HPDE6-E6E7 (cell line): ENCODE measurements around the gene XRCC5.
A peak's percentile ranks its signal among the peaks of the same experiment; 100 is the strongest.

Experiments used
- DNase-seq: peaks from one replicate; pipeline ENCODE4 v3.0.0; 2011; ENCODE audit warnings: missing footprints; ENCODE audit errors: extremely low spot score

XRCC5 gene

GRCh38 chr2:216156822-216157221 lies 47.7 kb downstream of the XRCC5 start:
- DNase-seq = no peak

GRCh38 chr2:216159144-216159543 lies 50.0 kb downstream of the XRCC5 start:
- no peak for DNase-seq

- DNase-seq = no peak
Observed at GRCh38 chr2:216159646-216160045, 50.5 kb downstream of the XRCC5 start.

- no peak for DNase-seq
Observed at GRCh38 chr2:216160786-216161185, 51.6 kb downstream of the XRCC5 start.

- no peak for DNase-seq
Observed at GRCh38 chr2:216161967-216162366, 52.8 kb downstream of the XRCC5 start.

GRCh38 chr2:216163518-216163917 lies 54.4 kb downstream of the XRCC5 start:
- DNase-seq = no peak

DNA sequence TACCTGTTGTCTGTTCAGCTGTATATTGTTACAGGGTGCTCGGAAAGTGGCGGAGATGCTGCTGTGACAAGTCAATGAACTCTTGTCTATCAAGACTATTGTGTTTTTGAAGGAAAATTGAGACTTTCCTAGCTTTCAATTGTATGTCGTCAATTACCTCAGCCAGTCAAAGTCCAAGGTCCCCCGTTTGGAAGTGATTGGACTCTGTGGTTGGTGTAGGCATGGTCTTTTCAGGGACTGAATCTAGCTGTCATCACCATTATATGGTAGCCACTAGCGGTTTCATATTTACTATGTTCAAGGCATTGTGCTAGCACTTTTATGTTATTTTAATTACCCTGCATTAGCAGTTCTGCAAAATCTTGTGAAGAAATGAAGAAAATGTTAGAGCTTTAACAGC lies 54.9 kb downstream of the XRCC5 start:
- no peak for DNase-seq

GRCh38 chr2:216164576-216164975 lies 55.4 kb downstream of the XRCC5 start:
- no peak for DNase-seq

- DNase-seq = no peak
Observed at GRCh38 chr2:216165711-216166110, 56.6 kb downstream of the XRCC5 start.

DNA sequence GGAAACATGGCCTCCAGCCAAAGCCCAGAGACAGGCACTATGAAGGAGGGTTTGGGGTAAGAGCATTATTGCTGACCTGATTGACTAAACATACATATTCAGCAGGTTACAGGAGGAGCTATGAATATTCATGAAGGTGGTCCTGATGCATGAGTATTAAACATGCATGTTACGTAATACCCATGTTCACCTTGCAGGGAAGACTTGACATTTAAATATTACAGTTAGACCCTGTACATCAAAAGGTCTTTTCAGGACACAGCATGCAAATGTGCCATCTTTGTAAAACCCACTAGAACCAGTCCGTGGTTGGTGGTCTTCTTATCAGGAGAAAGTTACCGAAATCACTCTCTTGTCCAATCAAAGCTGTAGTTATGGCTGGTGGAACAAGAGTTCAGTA lies 59.9 kb downstream of the XRCC5 start:
- no peak for DNase-seq

- no peak for DNase-seq
Observed at GRCh38 chr2:216170076-216170763, 61.1 kb downstream of the XRCC5 start.

GRCh38 chr2:216171011-216171410 lies 61.9 kb downstream of the XRCC5 start:
- DNase-seq = no peak

GRCh38 chr2:216172493-216172892 lies 63.3 kb downstream of the XRCC5 start:
- no peak for DNase-seq

DNA sequence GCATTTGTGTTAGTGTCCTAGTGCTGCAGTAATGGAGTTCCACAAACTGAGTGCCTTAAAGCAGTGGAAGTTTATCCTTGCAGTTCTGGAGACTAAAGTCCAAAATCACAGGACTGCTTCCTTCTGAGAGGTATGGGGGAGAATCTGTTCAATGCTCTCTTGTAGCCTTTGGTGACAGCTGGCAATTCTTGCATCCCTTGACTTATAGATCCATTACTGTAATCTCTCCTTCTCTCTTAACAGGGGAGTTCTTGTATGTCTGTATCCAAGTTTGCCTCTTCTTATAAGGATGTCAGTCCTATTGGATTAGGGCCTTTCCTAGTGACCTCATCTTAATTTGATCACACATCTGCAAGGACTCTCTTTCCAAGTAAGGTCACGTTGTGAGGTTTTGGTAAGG lies 69.9 kb downstream of the XRCC5 start:
- DNase-seq = no peak

DNA sequence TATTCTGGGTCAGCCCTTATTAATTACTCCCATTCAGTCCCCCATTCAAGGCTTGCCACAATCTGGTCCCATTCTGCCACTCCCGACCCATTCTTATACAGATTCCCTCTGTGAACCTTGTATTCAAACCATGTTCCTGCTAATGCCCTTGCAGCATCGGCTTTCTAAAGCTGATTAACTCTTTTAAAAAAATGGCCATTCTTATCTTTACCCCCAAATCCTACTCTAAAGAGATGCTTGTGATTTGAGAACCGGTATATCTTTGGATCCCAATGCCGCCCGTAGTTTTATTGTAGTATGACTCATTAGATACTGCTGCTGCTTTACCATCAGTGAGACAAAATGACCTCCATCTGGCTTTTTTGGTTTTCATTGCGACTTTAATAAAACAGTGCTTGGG lies 72.2 kb downstream of the XRCC5 start:
- no peak for DNase-seq

GRCh38 chr2:216181953-216182461 lies 72.9 kb downstream of the XRCC5 start:
- no peak for DNase-seq

DNA sequence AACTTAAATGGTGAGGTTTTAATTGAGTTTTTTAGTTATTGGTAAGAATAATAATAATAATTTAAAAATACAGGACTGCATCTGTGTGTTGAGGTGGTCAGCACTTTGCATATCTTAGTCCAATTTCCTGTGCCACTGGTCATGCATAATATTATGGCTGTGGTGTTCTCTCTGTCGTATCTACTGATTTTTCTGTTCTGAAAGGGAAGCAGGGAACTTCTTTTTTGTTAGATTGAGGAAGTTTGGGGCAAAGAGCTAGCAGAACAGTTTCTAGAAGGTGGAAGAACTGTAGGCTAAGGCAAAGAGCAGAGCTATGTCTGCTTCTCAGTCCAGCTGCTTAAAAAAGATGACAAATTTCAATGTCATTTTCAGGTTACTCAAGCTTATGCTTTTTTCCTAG lies 74.3 kb downstream of the XRCC5 start:
- DNase-seq = no peak

GRCh38 chr2:216188559-216188850 lies 79.4 kb downstream of the XRCC5 start:
- DNase-seq = no peak

DNA sequence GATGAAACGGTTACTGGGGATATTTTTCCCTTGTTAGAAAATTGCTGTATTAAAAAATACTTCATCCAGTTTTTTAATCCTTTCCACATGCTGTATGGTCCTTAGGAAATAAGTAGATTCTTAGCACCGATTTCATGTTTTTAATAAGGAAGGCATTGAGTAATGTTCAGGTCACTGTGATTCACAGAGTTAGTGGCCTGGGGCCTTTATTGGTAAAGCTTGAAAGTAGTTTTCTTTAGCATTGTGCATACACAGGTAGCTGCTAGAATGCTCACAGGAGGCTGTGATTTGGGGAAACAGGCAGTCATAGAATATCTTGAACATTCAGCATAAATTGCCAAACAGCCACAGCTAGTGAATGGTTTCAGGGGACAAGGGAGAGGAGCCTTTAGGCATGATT lies 79.8 kb downstream of the XRCC5 start:
- peak; percentile 16 for DNase-seq

DNA sequence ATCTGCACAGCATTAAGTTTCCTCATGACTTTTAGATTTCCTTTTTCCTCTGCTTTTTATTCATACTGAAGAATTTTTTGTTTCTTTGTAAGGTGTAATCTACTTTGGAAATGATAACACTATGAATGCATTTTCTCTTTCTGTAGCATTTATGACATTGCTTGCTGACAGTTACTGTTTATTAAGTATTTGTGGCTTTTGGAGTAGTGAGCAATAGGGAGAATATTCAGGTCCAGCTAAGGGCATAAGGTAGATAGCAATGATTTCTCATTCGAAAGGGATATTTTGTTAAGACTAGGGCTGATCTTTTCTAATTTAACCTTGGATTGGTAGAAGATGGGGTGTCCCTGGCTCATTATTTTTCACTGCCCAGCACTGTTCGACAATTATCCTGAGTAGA lies 80.3 kb downstream of the XRCC5 start:
- no peak for DNase-seq

- DNase-seq = no peak
Observed at GRCh38 chr2:216192181-216192580, 83.0 kb downstream of the XRCC5 start.

GRCh38 chr2:216192931-216193330 lies 83.8 kb downstream of the XRCC5 start:
- no peak for DNase-seq

GRCh38 chr2:216194013-216194412 lies 84.9 kb downstream of the XRCC5 start:
- no peak for DNase-seq

- DNase-seq = no peak
Observed at GRCh38 chr2:216194561-216194960, 85.4 kb downstream of the XRCC5 start.
